Sigmoid colon (tissue), 4 donors: ENCODE results near the gene PICK1.

Source experiments
- EP300 ChIP-seq, 4 donors: sonication (generic); formaldehyde crosslinking; IDR thresholded peaks; one replicate each; pipeline ENCODE4 v1.6.1; 2017; ENCODE audit warnings: antibody characterized with exemption in 4 of 4
- POLR2A ChIP-seq, 2 donors: fragments of 450-650 bp; IDR thresholded peaks; one replicate each; pipeline ENCODE4 v1.6.1; 2016; ENCODE audit warnings: antibody characterized with exemption in 2 of 2, mild to moderate bottlenecking in 2 of 2, moderate library complexity in 2 of 2
- POLR2AphosphoS5 ChIP-seq, 4 donors: sonication (generic); formaldehyde crosslinking; IDR thresholded peaks; one replicate each; pipeline ENCODE4 v1.6.1; 2017; ENCODE audit warnings: antibody characterized with exemption in 4 of 4
- TF ChIP-seq, protein P1 (sequence below), 4 experiments: fragments of 450-650 bp in 3 of 4; fragments of 200-600 bp in 1 of 4; IDR thresholded peaks; one replicate each; pipeline ENCODE4 v1.5.1; 2016 to 2019; ENCODE audit warnings: antibody characterized with exemption in 4 of 4, mild to moderate bottlenecking in 3 of 4, moderate library complexity in 2 of 4

DNA sequence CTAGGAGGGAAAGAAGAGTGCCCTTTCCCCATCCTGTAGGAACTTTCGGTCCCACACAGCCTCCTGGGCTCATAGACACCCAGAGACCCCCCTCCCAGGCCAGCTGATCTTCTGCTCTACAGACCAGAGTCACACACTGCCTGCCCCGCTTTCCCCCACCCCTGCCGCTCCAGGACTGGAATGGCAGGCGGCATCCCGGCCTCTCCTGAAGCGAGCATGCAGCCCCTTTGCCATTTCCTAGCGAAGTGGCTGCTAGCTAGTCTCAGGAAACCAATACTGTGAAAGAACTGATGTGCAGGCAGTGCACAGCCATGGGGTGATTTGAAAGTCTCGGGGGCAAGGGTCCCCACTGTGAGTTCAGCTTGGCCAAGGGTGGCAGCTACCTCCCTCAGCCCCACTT lies 8.3 kb downstream of the PICK1 start:
- TF ChIP-seq POLR2A (IDR thresholded peaks at IDR 0.05), result no peak
- TF ChIP-seq, protein P1, sequence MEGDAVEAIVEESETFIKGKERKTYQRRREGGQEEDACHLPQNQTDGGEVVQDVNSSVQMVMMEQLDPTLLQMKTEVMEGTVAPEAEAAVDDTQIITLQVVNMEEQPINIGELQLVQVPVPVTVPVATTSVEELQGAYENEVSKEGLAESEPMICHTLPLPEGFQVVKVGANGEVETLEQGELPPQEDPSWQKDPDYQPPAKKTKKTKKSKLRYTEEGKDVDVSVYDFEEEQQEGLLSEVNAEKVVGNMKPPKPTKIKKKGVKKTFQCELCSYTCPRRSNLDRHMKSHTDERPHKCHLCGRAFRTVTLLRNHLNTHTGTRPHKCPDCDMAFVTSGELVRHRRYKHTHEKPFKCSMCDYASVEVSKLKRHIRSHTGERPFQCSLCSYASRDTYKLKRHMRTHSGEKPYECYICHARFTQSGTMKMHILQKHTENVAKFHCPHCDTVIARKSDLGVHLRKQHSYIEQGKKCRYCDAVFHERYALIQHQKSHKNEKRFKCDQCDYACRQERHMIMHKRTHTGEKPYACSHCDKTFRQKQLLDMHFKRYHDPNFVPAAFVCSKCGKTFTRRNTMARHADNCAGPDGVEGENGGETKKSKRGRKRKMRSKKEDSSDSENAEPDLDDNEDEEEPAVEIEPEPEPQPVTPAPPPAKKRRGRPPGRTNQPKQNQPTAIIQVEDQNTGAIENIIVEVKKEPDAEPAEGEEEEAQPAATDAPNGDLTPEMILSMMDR (IDR thresholded peaks at IDR 0.05), result no peak
- no peak for TF ChIP-seq EP300 (IDR thresholded peaks at IDR 0.05)
- TF ChIP-seq POLR2AphosphoS5 (IDR thresholded peaks at IDR 0.05), result no peak
